ENCODE data around the gene WDR87.

WDR87 gene

GRCh38 chr19:37905946-37906868 is at the start of gene WDR87:
Gene WDR87, minus strand, starts transcription at chr19:37906594. Its CDS starts 8,355 bp downstream, at chr19:37898239.
- peak; percentile 90 to 93 for DNase-seq

GRCh38 chr19:37955986-37956385 is 49.6 kb upstream of the WDR87 start:
- no peak for DNase-seq

GRCh38 chr19:37954421-37954874 is 48.1 kb upstream of the WDR87 start:
- DNase-seq: no peak

- DNase-seq: no peak
Observed at GRCh38 chr19:37953918-37954303, 47.5 kb upstream of the WDR87 start.

- no peak for DNase-seq
Observed at GRCh38 chr19:37953171-37953917, 47.0 kb upstream of the WDR87 start.

GRCh38 chr19:37951816-37952210 is 45.4 kb upstream of the WDR87 start:
- no peak for DNase-seq

GRCh38 chr19:37950471-37951175 is 44.2 kb upstream of the WDR87 start:
- no peak for DNase-seq

GRCh38 chr19:37948362-37948761 is 42.0 kb upstream of the WDR87 start:
- DNase-seq: no peak

GRCh38 chr19:37947778-37948177 is 41.4 kb upstream of the WDR87 start:
- no peak for DNase-seq

- no peak for DNase-seq
Observed at GRCh38 chr19:37946132-37946531, 39.7 kb upstream of the WDR87 start.

GRCh38 chr19:37943480-37943879 is 37.1 kb upstream of the WDR87 start:
- no peak for DNase-seq

GRCh38 chr19:37942516-37942902 is 36.1 kb upstream of the WDR87 start:
- DNase-seq: no peak

GRCh38 chr19:37941782-37942515 is 35.6 kb upstream of the WDR87 start:
- no peak for DNase-seq

- no peak for DNase-seq
Observed at GRCh38 chr19:37938353-37938752, 32.0 kb upstream of the WDR87 start.

GRCh38 chr19:37936886-37937285 is 30.5 kb upstream of the WDR87 start:
- no peak for DNase-seq

- no peak for DNase-seq
Observed at GRCh38 chr19:37936166-37936565, 29.8 kb upstream of the WDR87 start.

- DNase-seq: no peak
Observed at GRCh38 chr19:37935341-37935740, 28.9 kb upstream of the WDR87 start.

GRCh38 chr19:37933937-37934358 is 27.6 kb upstream of the WDR87 start:
- DNase-seq: no peak

GRCh38 chr19:37932985-37933936 is 26.9 kb upstream of the WDR87 start:
- no peak for DNase-seq

- peak in 1 of 2 experiments; percentile 51 for DNase-seq
Observed at GRCh38 chr19:37931881-37932655, 25.7 kb upstream of the WDR87 start.
